Activated CD4-positive, alpha-beta T cell treated with anti-CD3 and anti-CD28 coated beads, Interleukin-2, Interleukin-4, amounts not matched to agents 100 ng/mL and 50 ng/mL, durations not matched to agents 16 hours and 8 hours (primary cell): ENCODE data around the gene FOXP4.

Experiments used
- DNase-seq: peaks from one replicate; pipeline ENCODE4 v3.0.0-alpha.2; 2020; ENCODE audit warnings: low spot score

The FOXP4 gene

DNA sequence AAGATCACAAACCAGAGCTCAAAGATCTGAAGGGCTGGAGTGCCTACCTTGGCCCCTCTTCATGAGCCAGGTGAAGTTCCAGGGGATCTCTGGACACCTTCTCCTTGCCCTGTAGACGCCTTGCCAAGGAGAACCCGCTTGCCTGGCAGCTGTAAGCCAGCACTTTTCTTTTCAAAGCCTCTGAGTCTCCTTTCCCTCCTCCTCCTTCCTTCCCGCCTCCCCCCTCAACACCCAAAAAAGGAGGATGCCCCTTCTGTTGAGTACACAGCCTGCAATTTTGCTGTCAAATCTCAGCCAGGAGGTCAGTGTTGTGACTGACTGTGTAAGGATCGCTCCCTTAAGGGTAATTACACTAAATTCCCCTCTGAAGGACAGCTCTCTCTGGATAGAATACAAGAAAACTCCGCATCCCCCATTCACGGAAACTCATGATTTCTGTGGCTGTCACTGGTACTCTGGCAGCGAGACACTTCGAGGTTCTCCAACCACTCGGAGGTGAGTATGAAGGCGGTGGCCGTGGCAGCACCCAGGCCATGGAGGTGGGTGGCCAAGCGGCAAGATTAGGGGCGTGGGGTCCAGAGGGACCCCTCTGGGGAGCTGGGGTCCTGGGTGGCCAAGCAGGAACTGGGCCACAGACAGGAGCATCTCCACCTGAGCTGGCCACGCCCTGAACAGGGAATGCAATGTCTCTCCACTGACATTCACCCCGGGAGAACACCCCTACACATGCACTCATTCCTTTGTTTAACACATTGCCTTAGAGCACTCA is 23.2 kb upstream of the FOXP4 start:
- no peak for DNase-seq

- no peak for DNase-seq
Measured at GRCh38 chr6:41523915-41524633, 22.1 kb upstream of the FOXP4 start.

- no peak for DNase-seq
Measured at GRCh38 chr6:41524634-41525011, 21.6 kb upstream of the FOXP4 start.

GRCh38 chr6:41527721-41528408 is 18.3 kb upstream of the FOXP4 start:
- no peak for DNase-seq

- no peak for DNase-seq
Measured at GRCh38 chr6:41528409-41528963, 17.7 kb upstream of the FOXP4 start.

DNA sequence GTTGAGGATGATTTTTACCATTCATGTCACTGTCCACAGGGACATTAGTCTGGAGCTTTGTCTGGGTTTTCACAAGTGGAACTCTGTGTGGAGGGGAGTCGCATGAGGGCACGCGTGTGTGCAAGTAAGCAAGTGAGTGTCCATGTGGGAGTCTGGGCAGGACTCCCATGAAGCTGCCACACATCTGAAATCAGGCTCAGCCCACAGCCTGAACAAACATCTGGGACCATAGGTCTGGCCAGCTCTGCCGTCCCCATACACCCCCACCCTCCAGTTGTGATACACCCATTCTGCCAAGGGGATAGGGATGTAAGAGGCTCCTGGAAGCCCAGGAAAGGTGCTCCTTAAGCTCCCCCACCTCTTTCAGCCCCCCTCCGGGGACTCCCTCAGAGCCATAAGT is 17.1 kb upstream of the FOXP4 start:
- DNase-seq = no peak

DNA sequence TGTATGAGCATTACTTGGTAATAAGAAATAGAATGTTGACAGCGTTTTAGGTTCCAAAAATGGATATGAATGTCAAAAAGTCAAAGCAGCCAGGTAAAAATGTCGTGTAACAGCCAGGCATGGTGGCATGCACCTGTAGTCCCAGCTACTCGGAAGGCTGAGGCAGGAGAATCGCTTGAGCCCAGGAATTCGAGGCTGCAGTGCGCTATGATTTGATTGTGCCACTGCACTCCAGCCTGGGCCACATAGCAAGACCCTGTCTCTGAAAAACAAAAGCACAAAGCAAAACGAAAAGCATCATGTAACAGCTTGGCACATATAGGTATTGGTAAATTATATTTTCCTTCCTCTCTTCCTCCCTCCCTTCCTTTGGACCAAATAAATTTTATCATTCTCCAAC is 16.2 kb upstream of the FOXP4 start:
- no peak for DNase-seq

DNA sequence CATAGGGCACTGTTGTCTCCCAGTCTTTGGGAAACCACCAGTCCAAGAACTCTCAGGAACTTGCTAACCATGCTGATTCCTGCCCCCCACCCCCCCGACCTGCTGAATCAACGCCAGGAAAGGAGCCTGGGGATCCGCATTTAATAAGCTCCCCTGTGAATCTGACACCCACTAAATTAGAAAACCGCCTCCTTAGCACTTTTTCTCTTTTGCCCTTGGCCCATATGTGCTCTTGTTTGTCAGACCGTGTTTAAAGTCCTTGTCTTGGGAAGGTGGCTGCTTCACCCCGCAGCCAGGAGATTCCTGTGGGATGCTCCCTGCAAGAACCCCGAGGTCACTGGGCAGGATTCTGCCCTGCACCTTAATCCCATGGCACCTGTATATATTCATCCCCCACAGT is 15.7 kb upstream of the FOXP4 start:
- no peak for DNase-seq

DNA sequence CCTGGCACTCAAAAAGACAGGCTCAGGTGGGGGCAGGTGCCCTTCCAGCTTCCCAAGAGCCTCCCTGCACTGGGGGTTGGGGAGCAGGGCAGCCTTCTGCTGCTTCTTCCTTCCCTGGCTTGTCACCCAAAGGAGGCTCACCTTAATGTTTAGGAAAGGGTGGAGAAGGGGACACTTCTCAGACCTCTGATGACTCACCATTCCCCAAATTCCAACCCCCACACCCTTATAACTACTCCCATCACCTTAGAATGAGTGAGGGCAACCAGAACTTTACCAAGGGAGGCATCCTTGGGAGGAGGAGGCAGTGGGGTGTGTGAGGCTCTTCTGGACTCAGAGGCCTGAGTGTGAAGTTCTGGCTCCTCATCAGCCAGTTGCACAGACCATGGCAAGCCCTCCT is 15.2 kb upstream of the FOXP4 start:
- no peak for DNase-seq

DNA sequence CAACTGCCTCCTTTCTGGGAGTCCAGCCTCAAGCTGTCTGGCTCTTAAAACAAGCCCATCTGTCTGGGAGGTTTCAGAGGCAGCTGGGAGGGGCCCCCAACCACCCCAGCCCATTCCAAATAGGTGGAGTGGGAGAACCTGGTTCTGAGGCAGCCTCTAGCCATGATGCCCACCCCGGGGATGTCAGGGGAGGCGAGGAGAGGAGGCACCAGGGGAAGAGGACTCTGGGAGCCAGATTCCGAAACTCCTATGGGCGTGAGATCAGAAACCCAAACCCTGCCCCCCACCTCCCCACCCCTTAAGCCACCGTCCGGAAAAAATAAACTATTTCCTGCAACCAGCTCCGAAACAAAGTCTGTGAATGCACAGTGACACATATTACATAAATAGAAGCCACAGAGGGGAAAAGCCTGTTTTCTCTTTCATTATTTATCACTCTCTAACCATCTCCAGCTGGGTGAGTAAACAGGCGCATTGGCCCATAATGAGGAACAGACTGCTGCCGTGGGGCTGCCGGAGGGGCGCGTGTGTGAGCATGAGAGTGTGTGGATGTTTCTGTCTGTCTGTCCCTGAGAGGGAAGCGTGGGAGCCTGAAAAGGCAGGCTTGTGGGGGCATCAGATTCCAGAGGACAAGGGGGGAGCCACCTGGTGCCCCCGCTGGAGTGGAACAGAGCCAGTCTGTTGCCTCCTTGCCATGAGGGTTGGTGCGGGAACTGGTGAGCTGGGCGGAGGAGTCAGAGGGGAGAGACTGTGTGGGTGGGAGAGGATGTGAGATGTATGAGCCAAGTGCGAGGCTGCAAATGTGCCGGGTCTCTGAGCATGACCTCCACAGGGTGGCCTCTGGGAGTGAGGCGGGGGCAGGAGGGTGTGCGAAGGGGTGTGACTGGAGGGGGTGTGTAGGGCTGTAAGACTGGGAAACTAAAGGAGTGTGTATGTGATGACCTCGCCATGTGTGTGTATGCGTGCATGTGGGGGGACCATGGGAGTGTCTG is 14.3 kb upstream of the FOXP4 start:
- peak; percentile 88 for DNase-seq

- no peak for DNase-seq
Measured at GRCh38 chr6:41535766-41536165, 10.4 kb upstream of the FOXP4 start.

- DNase-seq = no peak
Measured at GRCh38 chr6:41536795-41537758, 9.1 kb upstream of the FOXP4 start.

DNA sequence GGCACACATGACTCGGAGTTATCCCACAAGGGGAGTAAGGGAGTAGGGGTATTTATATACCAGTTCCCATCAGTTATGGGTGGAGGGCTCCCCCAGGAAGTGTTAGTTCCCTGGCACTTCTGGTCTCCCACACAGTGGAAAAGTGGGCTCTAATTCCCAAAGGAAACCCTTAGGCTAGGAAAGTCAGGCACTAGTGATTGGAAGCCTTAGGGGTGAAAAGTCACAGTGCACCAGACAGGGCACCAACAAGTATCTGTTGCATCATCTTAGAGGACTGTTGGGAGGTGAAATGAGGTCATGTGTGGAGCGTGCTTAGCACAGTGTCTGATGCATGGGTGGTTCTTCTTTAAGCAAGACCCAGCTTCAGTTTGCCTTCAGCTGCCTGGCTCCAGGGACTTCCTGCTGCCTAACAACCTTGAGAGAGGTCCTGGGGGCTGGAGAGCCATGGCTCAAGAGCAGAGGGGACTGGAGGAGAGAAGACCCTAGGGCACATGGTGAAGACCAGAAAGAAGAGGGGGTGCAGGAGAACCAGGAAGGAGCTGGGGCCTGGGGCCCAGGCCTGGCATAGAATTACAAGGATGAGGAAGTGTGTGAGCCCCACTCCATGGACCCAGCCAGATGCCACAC is 7.5 kb upstream of the FOXP4 start:
- no peak for DNase-seq

DNA sequence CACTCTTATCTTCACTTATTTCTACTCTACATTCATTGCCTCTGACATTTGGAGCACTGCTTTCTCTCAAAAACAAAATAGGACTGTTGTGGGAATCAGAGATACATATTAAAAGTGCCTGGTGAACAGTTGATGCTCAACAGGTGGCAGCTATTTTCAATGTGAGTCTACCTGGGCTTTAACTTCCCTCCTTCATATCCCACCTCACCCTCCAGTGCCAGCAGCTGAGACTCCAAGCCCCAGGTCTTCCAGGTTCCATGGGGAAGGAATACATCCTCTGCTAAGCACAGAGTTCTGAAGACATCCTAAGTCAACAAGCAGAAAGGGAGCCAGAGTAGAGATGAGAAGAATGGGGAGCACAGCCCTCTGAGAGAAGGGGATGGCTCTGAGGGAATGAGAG is 7.0 kb upstream of the FOXP4 start:
- no peak for DNase-seq

GRCh38 chr6:41541364-41541763 is 4.8 kb upstream of the FOXP4 start:
- no peak for DNase-seq

GRCh38 chr6:41543087-41543486 is 3.1 kb upstream of the FOXP4 start:
- no peak for DNase-seq

DNA sequence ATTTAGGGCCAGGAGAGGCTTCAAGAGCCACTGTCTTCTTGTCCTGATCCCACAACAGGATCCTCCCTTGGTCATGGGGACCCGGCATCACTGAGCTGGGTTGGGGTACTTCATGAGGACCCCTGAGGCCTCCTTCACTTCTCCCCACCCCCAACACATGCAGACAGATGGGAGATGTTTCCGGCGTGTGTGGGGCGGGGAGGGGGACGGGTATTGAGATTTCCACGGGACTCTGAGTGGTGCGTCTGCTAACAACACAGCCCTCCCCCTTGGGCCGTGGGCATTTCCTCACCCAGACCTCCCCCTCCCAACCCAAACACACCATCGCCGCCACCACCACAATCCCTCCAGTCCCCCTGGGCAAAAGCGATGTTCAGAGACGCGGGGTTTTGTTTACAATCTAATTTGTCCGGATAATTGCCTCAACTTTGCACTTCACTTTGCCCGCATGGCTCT is 906 bp upstream of the FOXP4 start:
- no peak for DNase-seq

GRCh38 chr6:41546475-41546865 is 289 bp downstream of the FOXP4 start:
- DNase-seq = peak; percentile 31

DNA sequence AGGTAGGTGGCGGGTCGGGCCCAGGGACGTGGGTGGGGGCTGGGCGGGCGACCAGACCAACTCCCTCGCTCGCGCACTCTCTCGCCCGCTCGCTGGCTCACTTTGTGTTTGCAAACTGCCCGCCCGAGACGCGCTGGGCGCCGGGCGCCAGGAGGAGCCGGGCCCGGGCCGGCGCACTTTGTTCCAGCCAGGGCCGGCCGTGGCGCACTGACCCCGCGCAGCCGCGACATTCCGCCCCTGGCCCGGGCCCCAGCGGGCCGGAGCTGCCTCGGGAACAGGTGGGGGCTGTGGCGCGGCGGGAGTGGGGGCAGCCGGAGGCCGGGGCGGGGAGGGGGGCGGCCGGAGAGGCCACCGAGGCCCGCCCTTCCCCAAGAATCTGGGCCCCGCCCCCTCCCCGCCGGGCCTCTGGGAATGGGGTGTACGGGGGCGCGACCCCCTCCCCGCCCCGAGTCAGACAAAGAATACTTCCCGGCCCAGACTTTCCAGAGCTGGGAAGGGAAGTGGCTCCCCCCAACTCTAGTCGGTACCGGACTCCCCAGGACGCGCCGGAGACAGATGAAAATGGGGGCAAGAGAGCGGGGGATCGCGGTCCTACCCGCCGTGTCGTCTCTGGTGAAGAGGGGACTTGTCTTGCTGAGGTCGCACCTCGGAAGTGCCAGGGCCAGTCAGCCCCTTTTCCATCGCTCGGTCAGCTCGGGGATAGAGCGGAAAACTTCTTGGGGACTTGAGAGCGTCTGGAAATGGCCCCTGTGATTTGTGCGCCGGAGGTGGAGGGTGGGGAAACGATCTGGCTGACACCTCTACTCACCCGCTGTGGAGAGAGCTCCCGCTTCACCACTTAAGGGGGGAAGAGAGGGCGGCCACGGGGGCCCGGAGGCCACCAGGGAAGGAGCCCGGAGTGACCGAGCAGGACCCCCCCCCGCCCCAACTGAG is 951 bp downstream of the FOXP4 start:
- DNase-seq = no peak
